ENCODE measurements around the gene WDFY1.
A peak's percentile ranks its signal among the peaks of the same experiment; 100 is the strongest.

Gene WDFY1

GRCh38 chr2:223852281-223852795 is 92.8 kb downstream of the WDFY1 start:
- no peak for DNase-seq

GRCh38 chr2:223847410-223847809 is 97.7 kb downstream of the WDFY1 start:
- no peak for DNase-seq

GRCh38 chr2:223846515-223846914 is 98.6 kb downstream of the WDFY1 start:
- DNase-seq: no peak

- no peak for DNase-seq
Observed at GRCh38 chr2:223841436-223842190, 103.5 kb downstream of the WDFY1 start.

GRCh38 chr2:223837287-223838061 is 107.7 kb downstream of the WDFY1 start, which contains the start of gene AP1S3:
AP1S3 (minus strand) TSS chr2:223837582; CDS start chr2:223837450, 132 bp downstream.
- DNase-seq: peak; percentile 2 to 49

- DNase-seq: peak in 1 of 2 experiments; percentile 41
Observed at GRCh38 chr2:223835701-223836532, 109.2 kb downstream of the WDFY1 start.

- no peak for DNase-seq
Observed at GRCh38 chr2:223834431-223834830, 110.7 kb downstream of the WDFY1 start.

- no peak for DNase-seq
Observed at GRCh38 chr2:223832241-223832903, 112.8 kb downstream of the WDFY1 start.

GRCh38 chr2:223829128-223829527 is 116.0 kb downstream of the WDFY1 start:
- DNase-seq: no peak

GRCh38 chr2:223828314-223828713 is 116.8 kb downstream of the WDFY1 start:
- no peak for DNase-seq

GRCh38 chr2:223826995-223827394 is 118.1 kb downstream of the WDFY1 start:
- no peak for DNase-seq
